Retinal pigment epithelial cell (primary cell): Measurements from ENCODE around the gene PPP2R5D.
"Not testable (repeated sequence)": the region's sequence is repeated elsewhere in the genome, so short reads cannot be mapped to it uniquely, and the experiment has no call there.

Source experiments
- DNase-seq: peaks from one replicate; pipeline ENCODE4 v3.0.0-alpha.2; 2010; ENCODE audit warnings: low read depth
- H3K4me3 ChIP-seq: 2 replicates; pipeline ENCODE4 v1.5.1; 2011; ENCODE audit warnings: mild to moderate bottlenecking, low read length, control low read depth, moderate library complexity
- CTCF ChIP-seq: conservative IDR thresholded peaks from 2 replicates; pipeline ENCODE4 v1.5.1; 2011; ENCODE audit warnings: low read depth, low read length, control low read depth, inconsistent platforms

PPP2R5D gene

DNA sequence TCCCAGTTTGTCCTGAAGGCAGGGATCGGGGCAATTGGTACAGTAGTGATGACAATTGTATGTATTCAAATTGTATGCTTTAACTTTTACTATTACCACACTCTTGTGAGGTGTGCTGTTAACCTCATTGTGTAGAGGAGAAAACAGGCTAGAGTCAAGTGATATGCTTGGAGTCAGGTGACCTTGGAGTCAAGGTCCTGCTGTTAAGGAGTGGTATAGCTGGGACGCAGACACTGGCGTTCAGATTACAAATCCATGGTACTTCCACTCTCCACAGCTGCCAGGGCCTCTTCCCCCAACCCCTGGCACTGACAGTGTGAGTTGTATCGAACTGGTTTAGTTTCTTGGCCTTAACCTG, 44.6 kb upstream of the PPP2R5D start:
- no peak for DNase-seq
- no peak for TF ChIP-seq CTCF
- no peak overlapping the region for H3K4me3 ChIP-seq

GRCh38 chr6:42940493-42941045, 43.8 kb upstream of the PPP2R5D start:
- no peak for TF ChIP-seq CTCF
- H3K4me3 ChIP-seq, result no peak overlapping the region

DNA sequence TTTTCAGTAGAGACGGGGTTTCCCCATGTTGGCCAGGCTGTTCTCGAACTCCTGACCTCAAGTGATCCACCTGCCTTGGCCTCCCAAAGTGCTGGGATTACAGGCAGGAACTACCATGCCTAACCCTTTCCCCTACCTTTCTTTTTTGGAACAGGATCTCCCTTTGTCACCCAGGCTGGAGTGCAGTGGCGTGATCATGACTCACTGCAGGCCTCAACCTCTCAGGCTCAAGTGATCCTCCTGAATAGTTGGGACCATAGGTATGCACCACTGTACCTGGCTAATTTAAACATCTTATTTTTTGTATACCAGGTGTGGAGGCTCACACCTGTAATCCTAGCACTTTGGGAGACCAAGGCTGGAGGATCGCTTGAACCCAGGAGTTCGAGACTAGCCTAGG, 43.0 kb upstream of the PPP2R5D start:
- H3K4me3 ChIP-seq, DNase-seq: not testable (repeated sequence)

More at GRCh38 chr6:42940493-42941045, 43.8 kb upstream of the PPP2R5D start:
- no peak for DNase-seq

DNA sequence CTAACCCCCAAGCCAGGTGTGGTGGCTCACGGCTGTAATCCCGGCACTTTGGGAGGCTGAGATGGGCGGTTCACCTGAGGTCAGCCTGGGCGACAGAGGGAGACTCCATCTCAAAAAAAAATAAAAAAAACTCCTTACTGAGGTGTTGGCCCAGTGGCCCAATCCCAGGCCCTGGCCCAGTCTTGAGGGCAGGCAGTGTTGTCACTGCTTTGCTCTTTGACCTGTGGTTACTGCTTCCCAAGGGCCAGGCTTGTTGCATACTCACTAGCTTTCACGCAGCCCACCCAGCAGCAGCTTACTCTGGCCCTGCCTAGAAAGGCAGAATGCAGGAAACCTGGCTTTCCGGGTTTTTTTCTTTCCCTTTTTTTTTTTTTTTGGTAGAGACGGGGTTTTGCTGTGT, 41.9 kb upstream of the PPP2R5D start:
- TF ChIP-seq CTCF, result no peak
- no peak for DNase-seq
- no peak overlapping the region for H3K4me3 ChIP-seq

DNA sequence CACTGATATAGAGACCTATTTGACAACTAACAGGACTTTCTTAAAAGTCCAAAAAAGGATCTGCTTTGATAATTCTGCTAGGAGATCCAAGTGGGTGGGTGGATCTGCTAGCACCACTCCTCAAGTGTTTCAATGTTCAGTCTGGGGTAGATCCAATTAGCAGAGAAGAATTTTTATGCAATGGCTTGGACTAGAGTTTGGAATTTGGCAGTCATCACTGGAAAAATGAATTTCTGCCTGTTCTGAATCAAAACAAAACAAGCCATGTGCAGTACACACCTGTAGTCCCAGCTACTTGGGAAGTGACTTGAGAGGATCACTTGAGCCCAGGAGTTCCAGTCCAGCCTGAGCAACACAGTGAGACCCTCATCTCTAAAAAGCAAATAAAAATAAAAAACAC, 36.4 kb upstream of the PPP2R5D start:
- DNase-seq, result no peak
- TF ChIP-seq CTCF, result no peak
- H3K4me3 ChIP-seq, result no peak overlapping the region

DNA sequence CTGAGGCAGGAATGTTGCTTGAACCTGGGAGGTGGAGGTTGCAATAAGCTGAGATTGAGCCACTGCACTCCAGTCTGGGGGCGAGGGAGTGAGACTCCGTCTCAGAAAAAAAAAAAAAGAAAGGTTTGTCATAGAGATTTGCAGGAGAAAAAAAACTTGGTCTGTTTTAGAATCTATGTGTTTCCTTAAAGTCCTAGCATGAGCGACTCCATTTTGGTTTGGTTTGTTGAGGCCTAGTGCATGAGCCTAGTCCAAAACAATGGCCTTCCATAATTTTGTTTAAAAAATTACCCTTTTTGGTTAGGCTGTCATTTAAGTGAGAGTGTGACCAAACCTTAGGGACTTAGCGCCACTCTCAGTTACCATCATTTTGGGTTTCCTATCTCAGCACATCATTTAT, 32.0 kb upstream of the PPP2R5D start:
- TF ChIP-seq CTCF, result no peak
- no peak for DNase-seq
- H3K4me3 ChIP-seq, result no peak overlapping the region

GRCh38 chr6:42954405-42954804, 30.0 kb upstream of the PPP2R5D start:
- H3K4me3 ChIP-seq, DNase-seq: not testable (repeated sequence)

DNA sequence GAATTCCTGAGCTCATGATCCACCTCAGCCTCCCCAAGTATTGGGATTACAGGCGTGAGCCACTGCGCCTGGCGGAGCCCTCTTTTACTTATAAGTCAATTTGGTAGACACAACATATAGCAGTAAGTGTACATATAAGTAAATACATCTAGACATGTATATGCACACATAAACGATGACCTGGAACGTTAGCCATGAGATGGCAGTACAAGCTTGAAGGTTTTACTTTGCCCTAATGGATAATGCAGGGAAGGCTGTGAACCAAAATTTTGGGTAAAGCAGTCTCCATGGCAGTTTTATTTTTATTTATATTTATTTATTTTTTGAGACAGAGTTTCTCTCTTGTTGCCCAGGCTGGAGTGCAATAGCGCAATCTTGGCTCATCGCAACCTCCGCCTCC, 26.2 kb upstream of the PPP2R5D start:
- no peak for DNase-seq
- no peak for TF ChIP-seq CTCF
- H3K4me3 ChIP-seq, result no peak overlapping the region
